ENCODE data around the gene CCDC6.
"Not testable (repeated sequence)": the region's sequence is repeated elsewhere in the genome, so short reads cannot be mapped to it uniquely, and the experiment has no call there.

CCDC6 gene

DNA sequence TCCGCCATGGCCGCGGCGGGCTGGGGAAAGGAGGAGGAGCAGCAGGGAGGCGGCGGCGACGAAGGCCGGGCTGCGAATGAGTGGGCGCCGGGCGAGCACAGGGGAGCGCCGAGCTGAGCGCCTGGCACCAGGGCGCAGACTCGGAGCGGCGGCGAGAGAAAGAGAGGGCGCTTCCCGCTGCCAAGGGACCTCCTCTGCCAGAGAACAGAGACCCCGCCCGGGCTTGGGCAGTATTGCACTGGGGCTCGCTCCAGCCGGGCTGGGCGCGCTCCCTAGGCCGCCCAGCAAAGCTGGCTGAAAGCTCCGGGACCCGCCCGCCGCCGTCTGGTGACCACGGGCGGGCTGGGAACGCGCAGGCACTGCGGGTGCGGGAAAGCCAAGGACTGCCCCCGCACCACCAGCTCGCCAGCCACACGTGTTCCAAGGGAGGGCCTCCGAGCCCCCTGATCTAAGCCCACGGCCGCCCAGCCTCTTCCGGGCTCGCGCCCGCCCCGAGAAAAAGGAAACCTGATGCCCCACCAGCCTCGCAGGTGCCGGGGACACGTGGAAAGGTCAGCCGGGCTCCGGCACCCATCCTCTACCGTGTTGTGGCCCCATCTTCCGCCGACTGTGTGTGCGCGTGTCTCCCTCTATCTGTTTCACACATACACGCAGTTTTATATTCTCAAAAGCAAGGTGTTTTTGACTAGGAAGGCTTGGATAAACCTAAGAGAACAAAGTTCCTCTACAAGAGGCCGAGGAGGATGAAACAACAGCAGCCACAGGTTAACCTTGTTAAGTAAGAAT is at the start of gene CCDC6:
Gene CCDC6, minus strand, starts transcription at position 140 of the 786 bp plus-strand sequence. Its CDS starts 132 bp downstream, at position 8.
- Mint-ChIP-seq H3K36me3 (ENCODE audit: low read depth) (peaks cover 24% of the 10 kb centered on the region), H3K9me3 (no peaks in the 10 kb centered on the region), H3K27me3 (ENCODE audit: low read depth) (no peaks in the 10 kb centered on the region), H3K4me1 (ENCODE audit: low read depth) (peaks cover 50% of the 10 kb centered on the region), H3K4me3 (peak within 1 kb of the TSS; percentile 98), H3K27ac (peak within 1 kb of the TSS; percentile 97)

DNA sequence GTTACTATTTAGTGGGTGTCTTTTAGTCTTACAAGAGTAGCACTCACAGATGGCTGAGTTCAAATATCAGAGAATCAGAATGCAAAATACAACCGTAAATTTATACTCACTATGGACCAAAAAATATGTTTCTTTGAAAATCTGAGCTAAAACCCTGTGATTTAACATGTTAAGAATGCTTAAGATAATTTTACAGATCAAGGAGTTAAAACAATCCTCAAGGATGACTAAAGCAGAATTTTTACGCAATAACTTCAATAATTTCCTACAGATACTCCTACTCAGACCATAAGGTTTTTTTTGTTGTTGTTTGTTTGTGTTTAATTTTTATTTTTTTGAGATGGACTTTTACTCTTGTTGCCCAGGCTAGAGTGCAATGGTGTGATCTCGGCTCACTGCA is 47.9 kb upstream of the CCDC6 start:
- Mint-ChIP-seq H3K36me3 (ENCODE audit: low read depth) (no peaks in the 10 kb centered on the region), H3K4me1 (ENCODE audit: low read depth) (no peaks in the 10 kb centered on the region), H3K27ac (no peak overlapping the region), H3K9me3 (no peaks in the 10 kb centered on the region), H3K4me3 (no peak overlapping the region), H3K27me3 (ENCODE audit: low read depth) (peaks cover 13% of the 10 kb centered on the region)

DNA sequence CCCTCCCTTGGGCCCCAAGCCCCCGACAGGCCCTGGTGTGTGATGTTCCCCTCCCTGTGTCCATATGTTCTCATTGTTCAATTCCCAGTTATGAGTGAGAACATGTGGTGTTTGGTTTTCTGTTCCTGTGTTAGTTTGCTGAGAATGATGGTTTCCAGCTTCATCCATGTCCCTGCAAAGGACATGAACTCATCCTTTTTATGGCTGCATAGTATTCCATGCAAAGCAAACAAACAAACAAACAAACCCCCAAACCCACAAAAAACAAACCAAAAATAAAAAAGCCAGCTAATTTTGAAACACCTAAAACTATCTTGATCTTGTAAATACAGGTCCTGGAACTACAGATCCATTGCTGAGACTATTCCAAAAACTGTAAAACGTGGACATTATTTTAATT is 47.4 kb upstream of the CCDC6 start:
- not testable (repeated sequence) for H3K9me3 Mint-ChIP-seq; H3K4me1 Mint-ChIP-seq (ENCODE audit: low read depth); H3K36me3 Mint-ChIP-seq (ENCODE audit: low read depth); H3K27ac Mint-ChIP-seq; H3K4me3 Mint-ChIP-seq
- peaks cover 12% of the 10 kb centered on the region for H3K27me3 Mint-ChIP-seq (ENCODE audit: low read depth)

DNA sequence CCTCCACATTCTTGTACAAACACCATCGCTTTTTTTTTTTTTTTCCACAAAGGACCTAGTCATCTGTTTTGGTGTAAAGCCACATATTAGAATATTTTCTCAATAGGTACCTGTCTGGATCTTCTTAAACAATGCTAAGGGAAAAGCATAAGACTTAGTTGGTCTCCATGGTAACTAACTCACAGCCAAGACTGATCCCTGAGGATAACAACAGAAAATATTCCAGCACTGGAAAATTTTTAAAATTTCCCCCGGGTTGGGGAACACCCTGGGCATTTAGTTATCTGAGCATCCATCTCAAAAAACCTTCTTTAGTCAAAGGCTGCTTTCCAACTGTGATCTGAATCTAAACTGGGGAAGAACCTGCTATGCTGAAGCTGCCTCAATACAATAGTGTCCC is 43.7 kb upstream of the CCDC6 start:
- Mint-ChIP-seq H3K9me3 (no peaks in the 10 kb centered on the region), H3K36me3 (ENCODE audit: low read depth) (no peaks in the 10 kb centered on the region), H3K27me3 (ENCODE audit: low read depth) (peaks cover 26% of the 10 kb centered on the region), H3K4me1 (ENCODE audit: low read depth) (no peaks in the 10 kb centered on the region), H3K4me3 (no peak overlapping the region), H3K27ac (no peak overlapping the region)

DNA sequence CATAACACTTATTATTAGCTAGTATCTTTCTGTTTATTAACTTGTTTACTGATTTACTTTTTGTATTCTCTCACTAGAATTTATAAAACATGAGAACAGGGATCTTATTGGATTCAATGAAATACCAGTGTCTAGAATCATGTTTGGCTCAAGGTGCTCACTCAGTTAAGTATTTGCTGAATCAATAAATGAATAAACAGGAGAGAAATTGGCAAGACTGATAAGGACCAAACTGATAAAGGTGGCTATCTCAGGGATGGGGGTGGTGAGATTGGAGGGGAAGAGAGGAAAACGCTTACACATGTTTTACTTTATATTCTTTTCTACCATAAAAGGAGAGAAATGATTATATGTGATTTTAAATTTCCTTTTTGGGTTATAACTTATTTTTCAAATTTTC is 43.3 kb upstream of the CCDC6 start:
- peaks cover 26% of the 10 kb centered on the region for H3K27me3 Mint-ChIP-seq (ENCODE audit: low read depth)
- no peak overlapping the region for H3K4me3 Mint-ChIP-seq
- no peaks in the 10 kb centered on the region for H3K36me3 Mint-ChIP-seq (ENCODE audit: low read depth)
- H3K9me3 Mint-ChIP-seq = no peaks in the 10 kb centered on the region
- H3K27ac Mint-ChIP-seq = no peak overlapping the region
- H3K4me1 Mint-ChIP-seq (ENCODE audit: low read depth) = no peaks in the 10 kb centered on the region

DNA sequence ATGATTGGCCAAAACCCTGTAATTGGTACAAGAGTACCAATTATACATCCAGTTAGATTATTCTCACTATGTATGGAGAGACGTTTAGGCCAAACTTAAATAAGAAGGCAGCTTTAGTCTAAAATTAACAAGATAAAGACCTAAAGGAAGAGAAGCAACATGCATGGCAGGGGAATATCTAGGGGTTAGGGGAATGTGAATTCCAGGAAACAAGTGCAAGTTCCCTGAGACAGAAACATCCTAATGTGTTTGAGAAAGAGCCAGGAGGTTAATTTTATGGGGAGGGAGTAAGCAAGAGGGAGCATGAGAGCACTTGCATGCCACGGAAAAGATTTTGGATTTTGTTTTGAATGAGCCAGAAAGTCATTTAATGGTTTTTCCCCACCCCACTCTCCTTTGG is 39.6 kb upstream of the CCDC6 start:
- H3K9me3 Mint-ChIP-seq = no peaks in the 10 kb centered on the region
- H3K27me3 Mint-ChIP-seq (ENCODE audit: low read depth) = peaks cover 26% of the 10 kb centered on the region
- H3K4me3 Mint-ChIP-seq = no peak overlapping the region
- H3K36me3 Mint-ChIP-seq (ENCODE audit: low read depth) = no peaks in the 10 kb centered on the region
- no peak overlapping the region for H3K27ac Mint-ChIP-seq
- H3K4me1 Mint-ChIP-seq (ENCODE audit: low read depth) = no peaks in the 10 kb centered on the region

DNA sequence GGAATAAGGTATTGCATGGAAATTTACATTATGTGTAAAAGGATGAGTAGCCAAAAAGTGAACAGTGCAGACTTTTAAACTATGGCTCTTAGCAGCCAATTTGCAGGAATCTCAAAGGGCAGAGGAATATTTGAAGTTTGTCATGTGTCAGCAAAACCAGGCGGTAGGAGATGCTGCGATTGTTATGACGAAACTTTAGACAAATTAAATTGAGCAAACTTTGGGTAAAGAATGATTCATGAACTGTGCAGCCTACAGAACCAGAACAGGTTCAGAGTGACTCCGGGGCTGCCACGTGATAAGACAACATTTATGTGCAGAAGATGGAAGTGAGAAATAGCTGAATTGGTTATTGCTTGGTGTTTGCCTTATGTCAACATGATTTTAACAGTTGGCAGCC is 39.2 kb upstream of the CCDC6 start:
- Mint-ChIP-seq H3K36me3 (ENCODE audit: low read depth) (no peaks in the 10 kb centered on the region), H3K27me3 (ENCODE audit: low read depth) (peaks cover 26% of the 10 kb centered on the region), H3K27ac (no peak overlapping the region)

DNA sequence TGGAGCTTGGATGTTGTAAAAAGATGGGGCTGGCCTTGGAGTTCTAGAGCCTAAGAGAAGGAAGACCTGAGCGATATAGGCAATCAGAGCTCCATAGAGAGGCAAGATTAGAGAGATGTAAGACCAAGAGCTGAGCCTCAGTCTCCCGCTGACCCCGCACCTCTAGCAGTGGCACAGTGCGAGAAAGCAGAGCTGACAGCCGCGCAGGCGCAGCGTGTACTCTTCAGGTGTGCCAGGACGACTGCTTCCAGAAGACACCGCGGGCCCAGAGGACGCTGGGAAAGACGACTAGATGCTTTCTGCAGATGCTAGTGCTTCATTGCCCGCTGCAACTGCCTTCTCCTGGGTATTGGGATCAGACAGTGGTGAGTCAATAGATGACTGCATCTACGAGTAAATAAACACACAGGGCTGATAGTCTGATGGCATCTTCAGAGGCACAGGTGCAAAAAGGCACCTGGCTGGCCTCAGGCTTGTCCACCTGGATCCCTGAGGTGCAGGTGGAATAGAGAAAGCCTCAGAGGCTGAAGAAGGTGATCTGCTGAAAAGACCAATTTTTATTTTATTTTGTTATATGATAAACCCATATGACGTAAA is 38.1 kb upstream of the CCDC6 start:
- Mint-ChIP-seq H3K27me3 (ENCODE audit: low read depth) (peaks cover 25% of the 10 kb centered on the region), H3K27ac (no peak overlapping the region), H3K36me3 (ENCODE audit: low read depth) (no peaks in the 10 kb centered on the region), H3K4me3 (no peak overlapping the region), H3K9me3 (no peaks in the 10 kb centered on the region), H3K4me1 (ENCODE audit: low read depth) (no peaks in the 10 kb centered on the region)

More for the DNA sequence above, 39.2 kb upstream of the CCDC6 start:
- Mint-ChIP-seq H3K4me3 (no peak overlapping the region), H3K9me3 (no peaks in the 10 kb centered on the region), H3K4me1 (ENCODE audit: low read depth) (no peaks in the 10 kb centered on the region)

DNA sequence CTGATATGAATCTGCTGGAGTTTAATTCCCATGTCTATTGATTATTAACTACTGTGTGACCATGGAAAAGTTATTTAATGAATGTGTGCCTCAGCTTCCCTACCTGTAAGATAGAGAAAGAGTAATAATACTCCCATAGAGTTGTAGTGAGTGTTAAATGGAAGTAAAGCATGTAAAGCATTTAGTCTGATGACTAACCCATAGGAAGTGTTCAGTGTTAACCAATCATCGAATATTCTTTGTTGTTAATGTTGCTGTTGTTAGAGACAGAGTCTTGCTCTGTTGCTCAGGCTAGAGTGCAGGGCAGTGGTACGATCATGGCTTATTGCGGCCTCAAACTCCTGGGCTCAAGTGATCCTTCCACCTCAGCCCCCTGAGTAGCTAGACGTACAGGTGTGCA is 36.2 kb upstream of the CCDC6 start:
- no peaks in the 10 kb centered on the region for H3K36me3 Mint-ChIP-seq (ENCODE audit: low read depth)

DNA sequence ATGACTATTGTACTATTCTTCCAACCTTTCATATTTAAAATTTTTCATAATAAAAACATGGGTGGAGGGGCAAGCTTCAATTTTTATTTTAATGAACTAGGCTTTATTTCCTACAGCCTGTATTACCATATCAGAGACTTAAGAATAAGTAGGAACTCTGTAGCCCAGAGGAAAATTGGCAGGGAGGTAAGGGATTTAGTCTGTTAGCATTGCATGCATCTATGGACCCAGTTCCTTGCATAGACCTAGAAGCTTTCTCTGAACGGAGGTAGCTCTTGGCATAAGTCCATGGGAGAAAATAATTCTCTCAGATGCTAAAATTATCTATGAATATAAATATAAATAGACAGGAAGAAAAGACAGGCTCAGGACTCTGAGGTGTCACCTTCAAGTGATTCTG is 31.4 kb upstream of the CCDC6 start:
- H3K4me1 Mint-ChIP-seq (ENCODE audit: low read depth) = no peaks in the 10 kb centered on the region
- no peak overlapping the region for H3K27ac Mint-ChIP-seq
- no peak overlapping the region for H3K4me3 Mint-ChIP-seq
- no peaks in the 10 kb centered on the region for H3K36me3 Mint-ChIP-seq (ENCODE audit: low read depth)
- no peaks in the 10 kb centered on the region for H3K9me3 Mint-ChIP-seq
- peaks cover 17% of the 10 kb centered on the region for H3K27me3 Mint-ChIP-seq (ENCODE audit: low read depth)

More for the DNA sequence above, 36.2 kb upstream of the CCDC6 start:
- Mint-ChIP-seq H3K27me3 (ENCODE audit: low read depth) (peaks cover 21% of the 10 kb centered on the region), H3K9me3 (no peaks in the 10 kb centered on the region), H3K4me3 (no peak overlapping the region), H3K27ac (no peak overlapping the region), H3K4me1 (ENCODE audit: low read depth) (no peaks in the 10 kb centered on the region)

DNA sequence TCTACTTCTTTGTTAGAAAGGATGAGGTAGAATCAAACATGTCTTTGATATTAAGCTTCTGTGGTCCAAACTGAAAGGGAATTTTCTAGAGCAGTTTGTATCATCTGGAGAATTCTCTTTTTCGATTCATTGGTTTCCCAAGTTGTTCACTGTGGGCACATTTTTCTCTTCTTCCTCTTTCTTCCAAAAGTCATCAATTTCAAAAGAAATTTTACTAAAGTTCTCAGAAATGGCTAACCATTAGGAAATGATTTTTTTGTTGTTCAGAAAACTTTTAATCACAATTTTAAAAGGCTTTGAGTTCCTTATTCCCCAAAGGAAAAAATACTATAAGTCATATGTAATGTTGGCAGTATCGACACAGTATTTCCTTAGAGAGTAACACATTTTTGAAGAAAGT is 28.3 kb upstream of the CCDC6 start:
- Mint-ChIP-seq H3K27me3 (ENCODE audit: low read depth) (peaks cover 17% of the 10 kb centered on the region), H3K36me3 (ENCODE audit: low read depth) (no peaks in the 10 kb centered on the region), H3K4me1 (ENCODE audit: low read depth) (no peaks in the 10 kb centered on the region), H3K27ac (no peak overlapping the region), H3K9me3 (peaks cover 6% of the 10 kb centered on the region), H3K4me3 (no peak overlapping the region)

DNA sequence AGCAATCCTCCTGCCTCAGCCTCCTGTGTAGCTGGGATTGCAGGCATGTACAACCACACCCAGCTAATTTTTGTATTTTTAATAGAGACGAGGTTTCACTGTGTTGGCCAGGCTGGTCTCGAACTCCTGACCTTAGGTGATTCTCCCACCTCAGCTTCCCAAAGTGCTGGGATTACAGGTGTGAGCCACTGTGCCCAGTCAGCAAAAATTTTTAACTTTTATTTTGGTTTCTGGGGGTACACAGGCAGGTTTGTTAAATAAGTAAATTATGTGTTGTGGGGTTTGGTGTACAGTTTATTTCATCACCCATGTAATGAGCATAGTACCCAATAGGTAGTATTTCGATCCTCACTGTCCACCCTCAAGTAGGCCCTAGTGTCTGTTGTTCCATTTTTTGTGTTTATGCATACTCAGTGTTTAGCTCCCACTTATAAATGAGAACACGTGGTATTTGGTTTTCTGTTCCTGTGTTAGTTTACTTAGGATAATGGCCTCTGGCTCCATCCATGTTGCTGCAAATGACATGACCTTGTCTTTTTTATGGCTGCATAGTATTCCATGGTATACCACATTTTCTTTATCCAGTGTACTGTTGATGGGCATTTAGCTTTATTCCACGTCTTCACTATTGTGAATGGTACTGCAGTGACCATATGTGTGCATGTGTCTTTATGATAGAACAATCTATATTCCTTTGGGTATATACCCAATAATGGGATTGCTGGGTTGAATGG is 24.6 kb upstream of the CCDC6 start:
- H3K4me3 Mint-ChIP-seq; H3K36me3 Mint-ChIP-seq (ENCODE audit: low read depth); H3K4me1 Mint-ChIP-seq (ENCODE audit: low read depth); H3K27ac Mint-ChIP-seq; H3K9me3 Mint-ChIP-seq: not testable (repeated sequence)
- H3K27me3 Mint-ChIP-seq (ENCODE audit: low read depth) = peaks cover 14% of the 10 kb centered on the region

DNA sequence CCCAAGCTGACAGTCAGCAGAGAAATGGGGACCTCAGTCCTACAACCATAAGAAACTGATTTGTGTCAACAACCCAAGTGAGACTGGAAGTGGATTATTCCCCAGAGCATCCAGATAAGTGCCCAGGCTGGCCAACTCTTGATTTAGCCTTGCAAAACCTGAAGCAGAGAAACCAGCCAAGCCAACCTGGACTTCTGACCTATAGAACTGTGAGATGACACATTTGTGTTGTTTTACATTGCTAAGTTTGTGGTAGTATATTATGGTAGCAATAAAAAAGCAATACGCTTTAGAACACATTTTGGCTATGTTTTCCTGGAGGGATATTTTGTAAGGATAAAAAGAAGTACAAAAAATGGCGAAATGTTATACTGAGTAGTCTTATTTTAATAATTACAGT is 19.7 kb upstream of the CCDC6 start:
- H3K4me1 Mint-ChIP-seq (ENCODE audit: low read depth) = no peaks in the 10 kb centered on the region
- H3K36me3 Mint-ChIP-seq (ENCODE audit: low read depth) = no peaks in the 10 kb centered on the region
- no peak overlapping the region for H3K4me3 Mint-ChIP-seq
- H3K27ac Mint-ChIP-seq = no peak overlapping the region
- peaks cover 24% of the 10 kb centered on the region for H3K9me3 Mint-ChIP-seq
- peaks cover 12% of the 10 kb centered on the region for H3K27me3 Mint-ChIP-seq (ENCODE audit: low read depth)

DNA sequence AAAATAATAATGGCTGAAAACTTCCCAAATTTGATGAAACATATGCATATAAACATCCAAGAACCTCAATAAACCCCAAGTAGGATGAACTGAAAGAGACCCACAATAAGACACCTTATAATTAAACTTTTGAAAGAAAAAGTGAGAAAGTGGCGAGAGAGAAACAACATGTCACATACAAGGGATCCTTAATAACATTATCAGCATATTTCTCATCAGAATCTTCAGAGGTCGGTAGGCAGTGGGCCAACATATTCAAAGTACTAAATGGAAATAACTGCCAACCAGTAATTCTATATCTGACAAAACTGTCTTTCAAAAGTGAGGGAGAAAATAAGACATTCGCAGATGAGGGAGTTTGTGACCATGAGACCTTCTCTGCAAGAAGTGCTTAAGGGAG is 16.6 kb upstream of the CCDC6 start:
- Mint-ChIP-seq H3K9me3 (peaks cover 22% of the 10 kb centered on the region), H3K4me1 (ENCODE audit: low read depth) (no peaks in the 10 kb centered on the region), H3K36me3 (ENCODE audit: low read depth) (no peaks in the 10 kb centered on the region), H3K4me3 (no peak overlapping the region), H3K27ac (no peak overlapping the region), H3K27me3 (ENCODE audit: low read depth) (peaks cover 17% of the 10 kb centered on the region)

DNA sequence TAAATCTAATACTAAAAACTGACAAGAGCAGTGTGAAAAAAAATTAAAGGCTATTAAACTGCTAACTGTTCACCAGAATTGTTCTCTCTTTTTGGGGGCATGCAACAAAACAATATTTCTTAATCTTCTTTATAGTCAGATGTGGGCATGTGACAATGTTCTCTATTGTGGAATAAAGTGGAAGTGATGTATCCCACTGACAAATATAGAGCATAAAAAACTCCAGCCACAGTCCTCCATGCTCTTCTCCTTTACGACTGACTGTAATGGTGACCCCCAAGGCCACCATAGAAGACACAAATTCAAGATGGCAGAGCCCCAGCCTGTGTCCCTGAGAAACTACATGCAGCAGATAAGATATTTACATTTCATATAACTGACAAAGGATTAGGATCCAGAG is 11.6 kb upstream of the CCDC6 start:
- Mint-ChIP-seq H3K9me3 (peaks cover 25% of the 10 kb centered on the region), H3K27me3 (ENCODE audit: low read depth) (peaks cover 20% of the 10 kb centered on the region)

More for the DNA sequence above, 11.6 kb upstream of the CCDC6 start:
- peaks cover 3% of the 10 kb centered on the region for H3K36me3 Mint-ChIP-seq (ENCODE audit: low read depth)
- H3K27ac Mint-ChIP-seq = no peak overlapping the region
- no peaks in the 10 kb centered on the region for H3K4me1 Mint-ChIP-seq (ENCODE audit: low read depth)
- no peak overlapping the region for H3K4me3 Mint-ChIP-seq

Data from T-helper 1 cell treated with Interleukin-12 subunit alpha and Interleukin-12 subunit beta and Interleukin-4 antibody, amounts not matched to agents 30 μg/mL and 1 μg/mL, for 36 hours (primary cell).